Measurements from ENCODE around the gene CRCP. TPM values are rescaled to one million over a fixed set of nuclear protein-coding genes. Genes with fewer than 3 reads are reported as not detected.
"Not testable (repeated sequence)": the region's sequence is repeated elsewhere in the genome, so short reads cannot be mapped to it uniquely, and the experiment has no call there.

Gene CRCP
- total RNA-seq, 2 experiments from 2014 or later, result 30.8 to 33.7 TPM

DNA sequence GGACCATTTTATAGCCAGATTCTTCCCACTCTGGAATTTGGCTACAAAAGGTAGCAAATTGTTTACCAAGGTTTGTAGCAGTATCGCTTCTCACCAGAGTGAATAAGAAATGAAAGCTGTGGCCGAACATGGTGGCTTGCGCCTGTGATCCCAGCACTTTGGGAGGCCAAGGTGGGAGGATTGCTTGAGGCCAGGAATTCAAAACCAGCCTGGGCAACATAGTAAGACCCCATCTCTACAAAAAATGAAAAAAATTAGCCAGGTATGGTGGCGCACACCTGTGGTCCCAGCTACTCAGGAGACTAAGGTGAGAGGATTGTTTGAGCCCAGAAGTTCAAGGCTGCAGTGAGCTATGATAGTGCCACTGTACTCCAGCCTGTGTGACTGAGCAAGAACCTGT lies 33.0 kb downstream of the CRCP start:
- CTCF ChIA-PET, result not testable (repeated sequence)
- POLR2A ChIA-PET, result interaction anchor here (0.5 to 1.0 kb wide), 2 partner anchors 57 to 97 kb away, joined by 3 read pairs; no protein-coding TSS in a partner anchor

GRCh38 chr7:66150471-66150870 lies 35.8 kb downstream of the CRCP start:
- ChIA-PET POLR2A (interaction anchor here (0.6 to 1.4 kb wide), 2 partner anchors 54 to 369 kb away, joined by 5 to 7 read pairs; partner anchors contain the start of gene TPST1), CTCF (no interaction called here)

- CTCF ChIA-PET, result no interaction called here
- POLR2A ChIA-PET, result no interaction called here
Observed at GRCh38 chr7:66152371-66153191, 37.9 kb downstream of the CRCP start.

DNA sequence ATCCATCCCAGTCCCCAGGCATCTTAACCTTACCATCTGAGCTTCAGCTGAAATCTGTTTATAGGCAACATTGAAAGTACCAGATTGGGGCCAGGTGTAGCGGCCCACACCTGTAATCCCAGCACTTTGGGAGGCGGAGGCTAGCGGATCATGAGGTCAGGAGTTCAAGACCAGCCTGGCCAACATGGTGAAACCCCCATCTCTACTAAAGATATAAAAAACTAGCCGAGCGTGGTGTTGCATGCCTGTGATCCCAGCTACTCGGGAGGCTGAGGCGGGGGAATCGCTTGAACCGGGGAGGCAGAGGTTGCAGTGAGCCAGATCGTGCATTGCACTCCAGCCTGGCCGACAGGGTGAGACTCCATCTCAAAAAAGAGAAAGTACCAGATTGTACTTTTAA lies 39.0 kb downstream of the CRCP start:
- ChIA-PET POLR2A (no interaction called here), CTCF (interaction anchor here (0.6 kb wide), 1 partner anchor 311 kb away, joined by 3 read pairs; no protein-coding TSS in a partner anchor)

GRCh38 chr7:66156035-66156434 lies 41.4 kb downstream of the CRCP start:
- CTCF ChIA-PET, POLR2A ChIA-PET: not testable (repeated sequence)

- ChIA-PET CTCF (no interaction called here), POLR2A (no interaction called here)
Observed at GRCh38 chr7:66157060-66157459, 42.4 kb downstream of the CRCP start.

DNA sequence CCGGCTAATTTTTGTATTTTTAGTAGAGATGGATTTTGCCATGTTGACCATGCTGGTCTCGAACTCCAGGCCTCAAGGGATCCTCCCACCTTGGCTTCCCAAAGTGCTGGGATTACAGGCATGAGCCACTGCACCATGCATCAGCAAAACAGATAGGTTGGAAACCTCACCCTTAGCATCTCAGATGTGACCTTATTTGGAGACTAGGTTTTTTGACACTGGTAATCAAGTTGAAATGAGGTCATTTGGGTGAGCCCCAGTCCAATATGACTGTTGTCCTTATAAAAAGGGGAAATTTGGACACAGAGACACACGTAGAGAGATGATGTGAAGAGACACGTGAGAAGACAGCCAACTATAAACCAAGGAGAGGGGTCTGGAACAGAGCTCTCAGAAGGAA lies 48.0 kb downstream of the CRCP start:
- ChIA-PET POLR2A (no interaction called here), CTCF (interaction anchor here (0.7 kb wide), 1 partner anchor 71 kb away, joined by 3 read pairs; no protein-coding TSS in a partner anchor)

DNA sequence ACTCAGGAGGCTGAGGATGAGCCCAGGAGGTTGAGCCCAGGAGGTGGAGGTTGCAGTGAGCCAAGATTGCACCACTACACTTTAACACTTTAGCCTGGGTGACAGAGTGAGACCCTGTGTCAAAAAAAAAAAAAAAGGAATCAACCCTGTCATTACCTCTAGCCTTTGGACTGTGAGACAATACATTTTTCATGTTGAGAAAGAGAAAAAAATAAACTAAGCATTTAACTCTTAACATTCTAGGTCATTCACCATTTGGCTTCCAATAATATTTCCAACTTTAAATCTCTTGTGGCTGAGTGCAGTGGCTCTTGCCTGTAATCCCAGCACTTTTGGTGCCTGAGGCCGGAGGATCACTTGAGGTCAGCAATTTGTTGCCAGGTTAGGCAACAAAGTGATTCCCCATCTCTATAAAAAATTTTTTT lies 48.6 kb downstream of the CRCP start:
- ChIA-PET POLR2A (no interaction called here), CTCF (interaction anchor here (0.7 kb wide), 1 partner anchor 72 kb away, joined by 3 read pairs; no protein-coding TSS in a partner anchor)

GRCh38 chr7:66164356-66164755 lies 49.7 kb downstream of the CRCP start:
- CTCF ChIA-PET, result no interaction called here
- POLR2A ChIA-PET, result no interaction called here

DNA sequence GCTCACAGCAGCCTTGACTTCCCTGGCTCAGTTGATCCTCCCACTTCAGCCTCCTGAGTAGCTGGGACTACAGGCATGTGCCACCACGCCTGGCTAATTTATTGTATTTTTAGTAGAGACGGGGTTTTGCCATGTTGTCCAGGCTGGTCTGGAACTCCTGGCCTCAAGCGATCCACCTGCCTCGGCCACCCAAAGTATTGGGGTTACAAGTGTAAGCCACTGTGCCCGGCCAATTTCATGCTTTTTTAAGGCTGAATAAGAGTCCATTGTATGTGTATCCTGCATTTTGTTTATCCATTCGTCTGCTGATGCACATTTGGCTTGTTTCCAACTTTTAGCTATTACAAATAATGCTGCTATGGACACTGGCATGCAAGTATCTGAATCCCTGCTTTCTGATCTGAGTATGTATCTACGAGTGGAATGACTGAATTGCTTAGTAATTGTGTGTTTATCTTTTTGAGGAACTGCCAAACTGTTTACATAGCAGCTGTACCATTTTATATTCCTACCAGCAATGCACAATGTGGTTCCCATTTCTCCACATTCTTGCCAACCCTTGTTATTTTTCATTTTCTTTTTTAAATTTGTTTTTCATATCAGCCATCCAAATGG lies 53.2 kb downstream of the CRCP start:
- POLR2A ChIA-PET, result no interaction called here
- CTCF ChIA-PET, result no interaction called here

- POLR2A ChIA-PET, result no interaction called here
- CTCF ChIA-PET, result no interaction called here
Observed at GRCh38 chr7:66169616-66170015, 55.0 kb downstream of the CRCP start.

DNA sequence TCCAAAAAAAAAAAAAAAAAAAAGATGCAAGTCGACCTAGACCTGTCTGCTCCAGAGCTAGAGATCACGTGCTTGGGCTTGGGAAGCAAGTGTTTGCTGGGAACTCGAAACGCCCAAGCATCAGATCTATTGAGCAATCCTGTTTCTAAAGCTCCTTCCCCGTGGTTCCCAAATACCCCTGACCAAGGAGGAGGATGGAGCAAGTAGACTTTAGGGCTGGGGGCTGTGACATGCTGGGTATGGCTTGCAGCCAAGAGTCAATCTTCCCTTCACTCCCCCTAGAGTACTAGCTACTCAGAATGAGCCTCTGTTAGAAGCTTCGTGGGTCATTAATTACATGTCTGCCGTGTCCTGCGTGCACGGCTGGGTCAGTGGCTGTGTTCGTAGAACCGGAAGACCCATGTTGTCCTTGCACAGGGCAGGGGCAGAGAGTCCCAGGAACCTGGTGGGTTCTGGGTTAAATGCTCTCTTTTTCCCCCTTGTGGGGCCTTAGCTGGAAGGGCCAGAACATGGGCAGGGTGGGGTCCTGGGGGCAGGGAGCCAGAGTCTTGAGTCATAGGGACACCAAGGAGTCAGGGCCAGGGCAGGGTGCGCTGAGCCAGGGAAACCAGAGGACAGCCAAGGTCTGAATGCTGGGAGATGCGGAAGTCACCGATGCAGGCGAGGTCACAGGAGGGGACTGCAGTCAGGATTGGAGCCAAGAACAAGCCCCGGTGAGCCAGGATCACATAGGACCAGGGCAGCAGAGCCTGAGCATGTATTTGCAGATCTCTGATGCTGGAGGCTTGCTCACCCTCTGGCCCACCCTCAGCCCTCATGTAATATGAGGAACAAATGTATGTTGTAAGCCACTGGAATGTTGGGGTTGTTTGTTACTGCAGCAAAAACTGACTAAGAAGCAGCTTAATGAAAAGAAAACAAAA lies 55.9 kb downstream of the CRCP start:
- CTCF ChIA-PET, result no interaction called here
- POLR2A ChIA-PET, result no interaction called here

GRCh38 chr7:66172536-66173401 lies 58.1 kb downstream of the CRCP start:
- POLR2A ChIA-PET, CTCF ChIA-PET: not testable (repeated sequence)

DNA sequence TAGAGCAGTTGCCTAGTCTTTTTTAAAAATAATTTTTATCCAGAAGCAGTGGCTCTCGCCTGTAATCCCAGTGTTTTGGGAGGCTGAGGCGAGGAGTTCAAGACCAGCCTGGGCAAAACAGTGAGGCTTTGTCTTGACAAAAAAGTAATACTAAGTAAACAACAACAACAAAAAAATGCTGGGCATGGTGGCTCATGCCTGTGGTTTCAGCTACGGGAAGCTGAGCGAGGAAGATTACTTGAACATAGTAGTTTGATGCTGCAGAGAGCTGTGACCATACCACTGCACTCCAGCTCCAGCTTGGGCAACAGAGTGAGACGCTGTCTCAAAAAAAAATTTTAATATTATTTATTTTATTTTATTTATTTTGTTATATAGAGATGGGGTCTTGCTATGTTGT lies 59.2 kb downstream of the CRCP start:
- POLR2A ChIA-PET, result no interaction called here

DNA sequence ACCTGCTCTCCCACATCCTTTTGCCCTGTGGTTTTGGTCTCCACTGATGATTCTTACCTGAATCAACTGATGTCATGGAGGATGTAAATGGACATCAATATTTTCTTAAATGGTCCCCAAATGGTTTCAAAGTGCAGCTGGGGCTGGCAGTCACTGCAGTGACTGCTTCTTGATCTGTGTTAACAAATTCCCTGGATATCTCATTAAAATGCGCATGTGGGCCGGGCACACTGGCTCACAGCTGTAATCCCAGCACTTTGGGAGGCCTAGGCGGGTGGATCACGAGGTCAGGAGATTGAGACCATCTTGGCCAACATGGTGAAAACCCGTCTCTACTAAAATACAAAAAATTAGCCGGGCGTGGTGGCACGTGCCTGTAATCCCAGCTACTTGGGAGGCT lies 60.4 kb downstream of the CRCP start:
- CTCF ChIA-PET, result not testable (repeated sequence)
- POLR2A ChIA-PET, result interaction anchor here (0.7 kb wide), 1 partner anchor 123 kb away, joined by 6 read pairs; no protein-coding TSS in a partner anchor

More for the DNA sequence above, 59.2 kb downstream of the CRCP start:
- CTCF ChIA-PET, result no interaction called here

- POLR2A ChIA-PET, result no interaction called here
Observed at GRCh38 chr7:66176914-66177313, 62.3 kb downstream of the CRCP start.

DNA sequence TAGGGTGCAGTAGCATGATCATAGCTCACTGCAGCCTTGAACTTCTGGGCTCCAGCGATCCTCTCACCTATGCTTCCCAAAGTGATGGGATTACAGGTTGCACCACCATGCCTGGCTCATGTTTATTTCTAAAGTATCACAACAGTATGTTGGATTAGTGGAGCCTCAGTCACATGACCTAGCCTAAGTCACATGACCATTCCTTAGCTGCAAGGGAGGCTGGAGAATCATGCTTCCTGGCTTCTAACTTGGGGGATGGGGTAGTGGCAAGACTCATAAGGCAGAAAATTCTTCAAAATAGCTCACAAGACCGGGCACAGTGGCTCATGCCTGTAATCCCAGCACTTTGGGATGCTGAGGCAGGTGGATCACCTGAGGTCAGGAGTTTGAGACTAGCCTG lies 63.6 kb downstream of the CRCP start:
- POLR2A ChIA-PET, result no interaction called here
- CTCF ChIA-PET, result interaction anchor here (0.7 kb wide), 1 partner anchor 17 kb away, joined by 4 read pairs; no protein-coding TSS in a partner anchor

More at GRCh38 chr7:66176914-66177313, 62.3 kb downstream of the CRCP start:
- CTCF ChIA-PET, result interaction anchor here (0.7 kb wide), 1 partner anchor 556 kb away, joined by 3 read pairs; no protein-coding TSS in a partner anchor

GRCh38 chr7:66181329-66181728 lies 66.7 kb downstream of the CRCP start:
- ChIA-PET CTCF (no interaction called here), POLR2A (no interaction called here)

GRCh38 chr7:66181845-66182244 lies 67.2 kb downstream of the CRCP start:
- CTCF ChIA-PET, result no interaction called here
- POLR2A ChIA-PET, result no interaction called here
